ENCODE results near the gene C3.

DNA sequence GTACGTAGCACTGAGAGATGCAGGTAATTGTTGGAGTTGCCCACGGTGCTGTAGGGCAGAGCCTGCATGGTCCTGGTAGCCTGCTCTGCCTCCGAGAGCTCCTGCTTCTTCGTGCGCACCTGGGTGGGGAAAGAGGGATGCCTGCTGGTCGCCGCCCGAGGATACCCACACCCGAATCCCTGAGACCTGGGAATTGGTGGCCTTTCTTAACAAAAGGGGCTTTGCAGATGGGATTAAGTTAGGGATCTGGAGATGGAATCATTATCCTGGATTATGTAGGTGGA lies 9.4 kb downstream of the C3 start:
- no peak for TF ChIP-seq POLR2AphosphoS5 (IDR thresholded peaks at IDR 0.05; ENCODE audit: borderline replicate concordance, low read depth, low read length)
- TF ChIP-seq EZH2 (IDR thresholded peaks at IDR 0.05) = no peak

Measured in SK-N-MC (cell line).